ENCODE data around the gene ZBTB18.

Gene ZBTB18

GRCh38 chr1:244096066-244096610 is 45.1 kb downstream of the ZBTB18 start:
- Mint-ChIP-seq H3K27me3 (peaks cover 7% of the 10 kb centered on the region), H3K27ac (no peak overlapping the region), H3K4me1 (ENCODE audit: low read depth) (peaks cover 30% of the 10 kb centered on the region), H3K4me3 (no peak overlapping the region), H3K36me3 (ENCODE audit: low read depth) (no peaks in the 10 kb centered on the region), H3K9me3 (no peaks in the 10 kb centered on the region)
- DNase-seq = no peak

DNA sequence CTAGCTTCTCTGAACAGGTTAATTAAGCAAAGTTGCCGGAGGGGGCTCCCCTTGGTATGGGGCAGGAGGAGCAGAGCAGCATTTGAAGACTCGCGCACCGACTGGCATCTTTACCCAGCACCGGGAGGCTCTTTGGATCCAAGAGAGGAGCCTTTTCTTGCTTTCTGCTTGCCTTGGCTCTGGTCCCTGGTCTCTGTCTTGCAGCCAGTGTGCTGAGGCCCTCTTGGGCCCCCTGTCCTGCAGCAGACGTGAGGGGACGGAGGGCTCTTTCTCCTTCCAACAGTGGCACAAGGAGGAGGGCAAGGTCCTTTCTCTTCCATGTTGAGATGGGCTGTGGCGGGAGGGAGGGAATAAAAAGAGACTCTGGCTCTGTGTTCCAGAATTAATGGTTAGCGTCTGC is 45.6 kb downstream of the ZBTB18 start:
- no peaks in the 10 kb centered on the region for H3K36me3 Mint-ChIP-seq (ENCODE audit: low read depth)
- peaks cover 12% of the 10 kb centered on the region for H3K27me3 Mint-ChIP-seq
- H3K4me3 Mint-ChIP-seq = no peak overlapping the region
- H3K4me1 Mint-ChIP-seq (ENCODE audit: low read depth) = peaks cover 35% of the 10 kb centered on the region
- no peak overlapping the region for H3K27ac Mint-ChIP-seq
- no peaks in the 10 kb centered on the region for H3K9me3 Mint-ChIP-seq
- no peak for DNase-seq

- peak overlapping the region; percentile 27 for H3K27ac Mint-ChIP-seq
- no peak for DNase-seq
- H3K4me1 Mint-ChIP-seq (ENCODE audit: low read depth) = peaks cover 35% of the 10 kb centered on the region
- H3K27me3 Mint-ChIP-seq = peaks cover 12% of the 10 kb centered on the region
- no peaks in the 10 kb centered on the region for H3K36me3 Mint-ChIP-seq (ENCODE audit: low read depth)
- H3K4me3 Mint-ChIP-seq = no peak overlapping the region
- H3K9me3 Mint-ChIP-seq = no peaks in the 10 kb centered on the region
These were observed 46.7 kb downstream of the ZBTB18 start for GRCh38 chr1:244097523-244098405.

GRCh38 chr1:244099258-244099930 is 48.3 kb downstream of the ZBTB18 start:
- peaks cover 12% of the 10 kb centered on the region for H3K27me3 Mint-ChIP-seq
- no peaks in the 10 kb centered on the region for H3K9me3 Mint-ChIP-seq
- H3K27ac Mint-ChIP-seq = no peak overlapping the region
- H3K4me1 Mint-ChIP-seq (ENCODE audit: low read depth) = peaks cover 35% of the 10 kb centered on the region
- H3K36me3 Mint-ChIP-seq (ENCODE audit: low read depth) = no peaks in the 10 kb centered on the region
- DNase-seq = no peak
- no peak overlapping the region for H3K4me3 Mint-ChIP-seq

GRCh38 chr1:244100276-244100675 is 49.2 kb downstream of the ZBTB18 start:
- Mint-ChIP-seq H3K4me3 (no peak overlapping the region), H3K9me3 (no peaks in the 10 kb centered on the region), H3K4me1 (ENCODE audit: low read depth) (peaks cover 35% of the 10 kb centered on the region), H3K36me3 (ENCODE audit: low read depth) (no peaks in the 10 kb centered on the region), H3K27ac (no peak overlapping the region), H3K27me3 (peaks cover 13% of the 10 kb centered on the region)
- no peak for DNase-seq

GRCh38 chr1:244100704-244101453 is 49.8 kb downstream of the ZBTB18 start:
- H3K27ac Mint-ChIP-seq = no peak overlapping the region
- H3K4me1 Mint-ChIP-seq (ENCODE audit: low read depth) = peaks cover 35% of the 10 kb centered on the region
- no peaks in the 10 kb centered on the region for H3K36me3 Mint-ChIP-seq (ENCODE audit: low read depth)
- peak overlapping the region; percentile 3 for H3K4me3 Mint-ChIP-seq
- peaks cover 14% of the 10 kb centered on the region for H3K27me3 Mint-ChIP-seq
- H3K9me3 Mint-ChIP-seq = no peaks in the 10 kb centered on the region
- no peak for DNase-seq

DNA sequence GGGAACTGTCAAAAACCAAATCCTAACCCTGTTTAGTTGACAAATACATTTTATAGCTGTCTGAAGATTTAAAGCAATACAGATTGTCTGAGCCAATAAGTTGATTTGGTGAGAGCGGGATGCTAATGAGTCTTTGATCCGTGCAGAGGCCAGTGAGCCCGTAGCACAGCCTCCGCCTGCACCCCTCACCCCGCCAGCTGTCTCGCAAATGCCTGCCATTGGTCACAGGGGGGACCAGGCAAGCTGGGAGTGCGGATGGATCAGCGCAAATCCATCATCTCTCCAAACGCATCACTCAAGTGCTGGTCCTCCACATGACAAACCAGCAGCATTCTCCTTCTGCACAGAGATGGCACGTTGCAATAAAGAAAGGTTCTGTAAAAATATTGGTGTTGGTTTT is 51.0 kb downstream of the ZBTB18 start:
- no peak overlapping the region for H3K27ac Mint-ChIP-seq
- H3K9me3 Mint-ChIP-seq = no peaks in the 10 kb centered on the region
- H3K4me1 Mint-ChIP-seq (ENCODE audit: low read depth) = peaks cover 33% of the 10 kb centered on the region
- no peak for DNase-seq
- H3K36me3 Mint-ChIP-seq (ENCODE audit: low read depth) = no peaks in the 10 kb centered on the region
- no peak overlapping the region for H3K4me3 Mint-ChIP-seq
- peaks cover 14% of the 10 kb centered on the region for H3K27me3 Mint-ChIP-seq

GRCh38 chr1:244102468-244102867 is 51.4 kb downstream of the ZBTB18 start:
- no peak for DNase-seq
- H3K4me1 Mint-ChIP-seq (ENCODE audit: low read depth) = peaks cover 29% of the 10 kb centered on the region
- no peak overlapping the region for H3K4me3 Mint-ChIP-seq
- H3K36me3 Mint-ChIP-seq (ENCODE audit: low read depth) = no peaks in the 10 kb centered on the region
- H3K27me3 Mint-ChIP-seq = peaks cover 14% of the 10 kb centered on the region
- no peak overlapping the region for H3K27ac Mint-ChIP-seq
- H3K9me3 Mint-ChIP-seq = no peaks in the 10 kb centered on the region

- Mint-ChIP-seq H3K9me3 (no peaks in the 10 kb centered on the region), H3K27ac (no peak overlapping the region), H3K4me1 (ENCODE audit: low read depth) (peaks cover 18% of the 10 kb centered on the region), H3K36me3 (ENCODE audit: low read depth) (no peaks in the 10 kb centered on the region), H3K4me3 (no peak overlapping the region), H3K27me3 (peaks cover 18% of the 10 kb centered on the region)
- no peak for DNase-seq
These were observed 53.4 kb downstream of the ZBTB18 start for GRCh38 chr1:244104309-244105060.

DNA sequence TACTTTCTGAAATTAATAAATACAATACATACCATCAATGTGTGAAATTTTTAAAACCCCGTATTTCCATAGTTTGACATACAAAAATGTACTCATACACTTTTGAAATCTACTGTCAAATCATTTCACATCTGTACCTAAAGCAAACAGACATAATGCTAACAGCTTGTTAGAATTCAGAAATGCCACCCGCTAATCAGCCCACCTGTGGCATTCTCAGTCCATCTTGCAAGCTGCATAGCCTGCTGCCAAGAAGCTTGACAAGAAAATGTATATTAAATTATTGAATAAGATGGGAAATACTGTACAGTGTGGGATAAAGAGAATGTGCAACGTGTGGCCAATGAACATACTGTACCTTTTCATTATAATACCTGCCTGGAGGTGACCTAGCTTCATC is 55.1 kb downstream of the ZBTB18 start:
- no peaks in the 10 kb centered on the region for H3K9me3 Mint-ChIP-seq

More for the DNA sequence above, 55.1 kb downstream of the ZBTB18 start:
- Mint-ChIP-seq H3K36me3 (ENCODE audit: low read depth) (no peaks in the 10 kb centered on the region), H3K4me1 (ENCODE audit: low read depth) (peaks cover 4% of the 10 kb centered on the region), H3K27me3 (peaks cover 11% of the 10 kb centered on the region), H3K27ac (no peak overlapping the region), H3K4me3 (no peak overlapping the region)
- DNase-seq = no peak
